CD4-positive, alpha-beta T cell treated with Interleukin-21 for 1 hour (primary cell): ENCODE measurements around the gene SHF.
A peak's percentile ranks its signal among the peaks of the same experiment; 100 is the strongest.
"Not testable (repeated sequence)": the region's sequence is repeated elsewhere in the genome, so short reads cannot be mapped to it uniquely, and the experiment has no call there.

Source experiments
- DNase-seq: peaks from one replicate; pipeline ENCODE4 v3.0.0-alpha.2; 2020

Gene SHF

GRCh38 chr15:45146405-45146804 lies 41.4 kb downstream of the SHF start:
- DNase-seq, result no peak

- no peak for DNase-seq
These were observed 43.0 kb downstream of the SHF start for GRCh38 chr15:45144775-45145174.

GRCh38 chr15:45143946-45144345 lies 43.8 kb downstream of the SHF start:
- DNase-seq, result no peak

- DNase-seq, result no peak
These were observed 44.7 kb downstream of the SHF start for GRCh38 chr15:45143056-45143455.

GRCh38 chr15:45141386-45141785 lies 46.4 kb downstream of the SHF start:
- no peak for DNase-seq

- no peak for DNase-seq
These were observed 47.1 kb downstream of the SHF start for GRCh38 chr15:45140557-45141250.

- DNase-seq, result no peak
These were observed 48.0 kb downstream of the SHF start for GRCh38 chr15:45139770-45140169.

GRCh38 chr15:45138814-45139765 lies 48.7 kb downstream of the SHF start:
- DNase-seq, result no peak

GRCh38 chr15:45137703-45138102 lies 50.1 kb downstream of the SHF start:
- no peak for DNase-seq

- DNase-seq, result peak; percentile 19
These were observed 51.4 kb downstream of the SHF start for GRCh38 chr15:45136378-45136764.

GRCh38 chr15:45135705-45136377 lies 51.9 kb downstream of the SHF start:
- DNase-seq, result not testable (repeated sequence)

- peak; percentile 18 for DNase-seq
These were observed 52.8 kb downstream of the SHF start for GRCh38 chr15:45134682-45135604.

- DNase-seq, result no peak
These were observed 53.7 kb downstream of the SHF start for GRCh38 chr15:45134046-45134445.

GRCh38 chr15:45133561-45133920 lies 54.2 kb downstream of the SHF start:
- DNase-seq, result no peak

- no peak for DNase-seq
These were observed 54.8 kb downstream of the SHF start for GRCh38 chr15:45132844-45133560.

- DNase-seq, result no peak
These were observed 56.3 kb downstream of the SHF start for GRCh38 chr15:45131510-45131909.

- no peak for DNase-seq
These were observed 57.3 kb downstream of the SHF start for GRCh38 chr15:45130291-45131000.

- DNase-seq, result no peak
These were observed 58.1 kb downstream of the SHF start, which contains the start of the genes DUOX1 and DUOXA1 for GRCh38 chr15:45129651-45130129. Gene DUOX1, plus strand, starts transcription at chr15:45129994. Its CDS starts 1,973 bp downstream, at chr15:45131967. Gene DUOXA1, minus strand, starts transcription at chr15:45129879. Its CDS starts 6,865 bp downstream, at chr15:45123014.

- no peak for DNase-seq
These were observed 58.7 kb downstream of the SHF start for GRCh38 chr15:45128971-45129639.

- DNase-seq, result peak; percentile 64
These were observed 61.1 kb downstream of the SHF start for GRCh38 chr15:45126535-45127158.
